GM04504 (cell line): ENCODE data around the gene LTBP1.
"Not testable (repeated sequence)": the region's sequence is repeated elsewhere in the genome, so short reads cannot be mapped to it uniquely, and the experiment has no call there.

ENCODE experiments used
- DNase-seq: peaks from one replicate; pipeline ENCODE4 v3.0.0-alpha.2; 2012; ENCODE audit warnings: low read depth

The LTBP1 gene

GRCh38 chr2:32946314-32947075, at the start of gene LTBP1:
Gene LTBP1 (plus strand): TSS chr2:32946953. CDS start chr2:32947325, 372 bp downstream.
- DNase-seq = no peak

- DNase-seq = no peak
Observed at GRCh38 chr2:32900246-32900973, 46.3 kb upstream of the LTBP1 start.

GRCh38 chr2:32901313-32901712, 45.4 kb upstream of the LTBP1 start:
- no peak for DNase-seq

GRCh38 chr2:32902174-32902573, 44.6 kb upstream of the LTBP1 start:
- no peak for DNase-seq

- no peak for DNase-seq
Observed at GRCh38 chr2:32902986-32903385, 43.8 kb upstream of the LTBP1 start.

GRCh38 chr2:32904074-32904473, 42.7 kb upstream of the LTBP1 start:
- DNase-seq = no peak

- no peak for DNase-seq
Observed at GRCh38 chr2:32904751-32905150, 42.0 kb upstream of the LTBP1 start.

- no peak for DNase-seq
Observed at GRCh38 chr2:32905270-32905669, 41.5 kb upstream of the LTBP1 start.

GRCh38 chr2:32910883-32911598, 35.7 kb upstream of the LTBP1 start:
- DNase-seq = no peak

- DNase-seq = no peak
Observed at GRCh38 chr2:32915694-32916093, 31.1 kb upstream of the LTBP1 start.

- DNase-seq = no peak
Observed at GRCh38 chr2:32918774-32919173, 28.0 kb upstream of the LTBP1 start.

- not testable (repeated sequence) for DNase-seq
Observed at GRCh38 chr2:32919901-32920300, 26.9 kb upstream of the LTBP1 start.

- not testable (repeated sequence) for DNase-seq
Observed at GRCh38 chr2:32921486-32921885, 25.3 kb upstream of the LTBP1 start.

- no peak for DNase-seq
Observed at GRCh38 chr2:32922501-32922900, 24.3 kb upstream of the LTBP1 start.

- DNase-seq = no peak
Observed at GRCh38 chr2:32923109-32923508, 23.6 kb upstream of the LTBP1 start.

GRCh38 chr2:32925283-32925815, 21.4 kb upstream of the LTBP1 start:
- DNase-seq = no peak

GRCh38 chr2:32925976-32926707, 20.6 kb upstream of the LTBP1 start:
- no peak for DNase-seq

- no peak for DNase-seq
Observed at GRCh38 chr2:32926708-32927084, 20.1 kb upstream of the LTBP1 start.

- no peak for DNase-seq
Observed at GRCh38 chr2:32930436-32930835, 16.3 kb upstream of the LTBP1 start.

- DNase-seq = no peak
Observed at GRCh38 chr2:32931519-32931918, 15.2 kb upstream of the LTBP1 start.

GRCh38 chr2:32931945-32932709, 14.6 kb upstream of the LTBP1 start:
- no peak for DNase-seq
